G401.6 (cell line): Measurements from ENCODE around the gene SLA2.

Experiments used
- FAIRE-seq: peaks from 2 replicates; lab custom pipeline; 2012; peaks lifted over from hg19 to GRCh38; lab: Jason Lieb, UNC

Gene SLA2

GRCh38 chr20:36607586-36608387, 38.2 kb downstream of the SLA2 start:
- FAIRE-seq = no peak

DNA sequence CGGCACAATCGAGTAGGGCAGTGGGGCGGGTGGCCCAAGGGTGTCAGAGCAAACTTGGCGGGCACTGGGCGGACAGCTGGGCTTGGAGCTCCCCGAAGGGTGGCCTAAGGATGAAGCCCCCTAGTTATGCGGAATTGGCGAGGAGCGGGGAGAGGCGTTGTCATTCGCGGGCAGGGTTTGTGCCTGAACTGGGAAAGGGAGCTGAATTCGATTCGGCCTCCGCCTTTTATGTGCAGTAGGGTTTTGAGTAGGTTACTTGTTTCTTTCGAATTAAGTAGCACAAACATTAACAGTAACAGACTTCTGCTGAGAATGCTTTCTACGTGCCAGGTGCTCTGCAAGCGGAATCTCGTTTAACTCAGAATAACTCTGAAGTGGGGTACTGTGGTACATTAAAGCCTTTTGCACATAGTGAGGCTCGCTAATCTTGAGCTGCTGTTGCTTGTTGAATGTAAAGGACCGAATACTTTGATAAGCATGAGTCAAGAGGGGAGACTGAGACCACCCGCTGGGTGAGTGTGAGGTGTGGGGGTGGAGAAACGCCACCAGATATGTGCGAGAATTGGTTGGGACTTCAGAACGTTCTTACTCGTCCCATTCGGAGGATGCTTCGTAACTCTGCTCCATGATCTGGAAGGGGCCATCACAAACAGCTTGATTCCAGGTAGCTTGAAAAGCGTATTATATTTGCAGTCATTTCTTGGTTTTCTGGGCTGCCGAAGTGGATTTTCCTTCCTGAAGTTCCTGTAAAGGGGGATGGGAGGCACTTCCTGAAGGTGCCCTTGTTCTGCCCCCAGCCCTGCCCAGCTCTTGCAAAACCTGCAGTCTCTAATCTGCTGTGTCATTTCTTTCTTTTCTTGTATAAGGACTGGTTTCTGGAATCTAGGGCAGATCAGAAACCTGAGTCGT, 39.6 kb downstream of the SLA2 start:
- FAIRE-seq = no peak

DNA sequence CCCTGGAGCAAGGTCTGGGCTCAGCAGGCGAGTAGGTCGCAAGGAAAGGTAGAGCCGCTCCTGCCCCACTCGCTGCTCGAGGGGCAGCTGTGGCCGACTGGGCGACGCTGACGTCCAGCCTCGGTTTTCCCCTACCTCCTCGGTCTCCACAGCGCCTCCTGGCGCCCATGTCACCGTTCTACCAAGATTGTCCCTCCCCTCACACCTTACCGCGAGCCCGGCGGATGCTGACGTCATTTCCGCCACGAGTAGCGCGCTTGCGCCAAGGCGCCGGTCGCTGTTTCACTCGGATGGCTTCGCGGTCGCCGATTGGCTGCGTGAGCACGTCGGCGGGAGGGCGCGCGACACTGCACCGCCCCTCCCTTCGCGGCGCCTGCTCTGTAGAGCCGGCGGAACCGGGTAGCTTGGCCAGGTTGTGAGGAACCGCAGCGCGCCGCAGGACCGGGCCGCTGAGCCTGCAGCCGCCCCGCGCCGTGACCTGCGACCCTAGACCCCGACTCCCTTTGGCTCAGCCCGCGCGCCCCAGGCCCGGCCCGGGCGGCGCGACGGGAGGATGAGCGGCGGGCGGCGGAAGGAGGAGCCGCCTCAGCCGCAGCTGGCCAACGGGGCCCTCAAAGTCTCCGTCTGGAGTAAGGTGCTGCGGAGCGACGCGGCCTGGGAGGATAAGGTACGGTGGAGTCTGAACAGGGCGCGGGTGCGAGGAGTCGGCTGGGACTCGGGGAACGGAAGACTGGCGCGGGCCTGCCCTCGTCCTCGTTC, 40.4 kb downstream of the SLA2 start, which contains the start of gene RAB5IF:
TSS of gene RAB5IF (plus strand) at position 381 of the 759 bp plus-strand sequence. CDS start at position 554, 173 bp downstream.
- FAIRE-seq = peak; percentile 95

GRCh38 chr20:36604952-36605398, 41.0 kb downstream of the SLA2 start:
- FAIRE-seq = no peak

GRCh38 chr20:36601540-36601939, 44.5 kb downstream of the SLA2 start:
- no peak for FAIRE-seq

DNA sequence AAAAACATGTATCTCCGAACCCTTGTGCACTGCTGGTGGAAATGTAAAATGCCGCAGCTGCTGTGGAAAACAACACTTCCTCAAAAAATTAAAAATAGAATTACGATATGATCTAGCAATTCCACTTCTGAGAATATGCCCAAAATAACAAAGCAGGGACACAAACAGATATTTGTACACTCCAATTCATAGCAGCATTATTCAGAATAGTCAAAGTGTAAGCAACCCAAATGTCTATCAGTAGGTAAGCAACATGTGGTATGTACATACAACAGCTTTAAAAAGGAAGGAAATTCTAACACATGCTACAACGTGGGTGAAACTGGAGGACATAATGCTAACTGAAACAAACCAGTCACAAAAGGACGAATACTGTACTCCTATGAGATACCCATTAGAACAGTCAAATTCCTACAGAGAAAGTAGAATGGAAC, 46.1 kb downstream of the SLA2 start:
- FAIRE-seq = no peak

DNA sequence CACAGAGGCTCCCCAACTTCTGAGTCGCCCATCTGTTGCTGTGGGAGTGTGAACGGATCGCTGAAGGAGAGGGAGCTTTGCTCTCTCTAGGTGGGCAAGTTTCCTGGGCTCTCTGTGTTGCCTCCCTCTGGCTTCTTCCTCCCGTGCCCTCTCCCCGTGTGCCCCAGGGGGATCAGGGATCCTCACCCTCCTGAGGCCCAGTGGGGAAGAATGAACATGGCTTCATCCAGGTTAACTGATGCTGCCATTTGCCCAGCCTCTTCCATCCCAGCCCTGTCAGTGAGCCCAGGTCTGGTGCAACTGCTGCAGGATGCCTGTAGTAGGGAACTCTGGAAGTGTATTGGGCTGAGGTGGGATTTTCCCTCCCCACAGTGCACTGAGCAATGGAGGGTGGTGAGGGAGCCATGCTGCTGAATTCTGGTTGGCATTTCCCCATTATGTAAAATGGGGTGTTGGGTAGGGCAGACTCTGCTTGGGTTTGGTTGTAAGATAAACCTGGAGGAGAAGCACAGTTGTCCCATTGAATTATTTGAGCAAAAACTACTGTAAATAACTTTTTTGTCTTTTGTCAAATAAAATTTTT, 52.6 kb downstream of the SLA2 start:
- no peak for FAIRE-seq

DNA sequence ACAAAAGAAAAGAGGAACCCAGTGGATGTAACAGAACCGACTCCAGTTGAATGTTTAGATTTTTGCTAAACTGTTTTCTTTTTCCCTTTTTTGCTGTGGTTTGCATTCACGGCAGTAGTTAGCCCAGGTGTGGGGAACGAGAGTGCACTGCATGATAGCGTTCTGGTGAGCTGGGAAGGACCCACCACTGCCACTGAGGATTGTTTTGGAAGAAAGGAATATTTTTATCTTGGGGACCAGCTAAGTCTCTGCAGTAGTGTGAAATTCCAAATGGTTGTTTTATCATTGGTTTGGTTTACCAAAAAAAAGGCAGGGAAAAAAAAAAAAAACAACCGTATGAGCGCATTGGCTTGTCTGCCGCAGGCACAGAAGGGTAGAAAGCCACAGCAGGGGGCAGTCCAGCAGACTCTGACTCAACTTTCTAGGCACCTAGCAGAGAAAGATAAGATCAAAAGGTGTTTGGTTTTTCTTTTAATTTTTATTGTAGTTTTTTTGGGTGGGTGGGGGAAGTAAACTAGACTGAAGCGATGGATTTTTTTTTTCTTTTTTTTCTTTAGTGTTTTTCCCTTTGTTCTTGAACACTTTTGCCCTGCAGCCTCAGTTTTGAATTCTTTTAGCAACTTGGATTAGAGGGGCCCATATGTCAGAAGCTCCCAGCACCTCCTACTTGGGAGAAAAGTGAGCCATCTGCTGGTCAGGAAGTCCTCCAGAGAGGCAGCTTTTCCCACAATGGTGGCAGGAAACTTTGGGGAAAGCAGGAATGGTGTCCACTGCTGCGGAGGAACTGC, 53.9 kb downstream of the SLA2 start:
- FAIRE-seq = no peak

GRCh38 chr20:36591281-36591680, 54.7 kb downstream of the SLA2 start:
- FAIRE-seq = no peak

- FAIRE-seq = no peak
Observed at GRCh38 chr20:36587388-36588070, 58.5 kb downstream of the SLA2 start.

DNA sequence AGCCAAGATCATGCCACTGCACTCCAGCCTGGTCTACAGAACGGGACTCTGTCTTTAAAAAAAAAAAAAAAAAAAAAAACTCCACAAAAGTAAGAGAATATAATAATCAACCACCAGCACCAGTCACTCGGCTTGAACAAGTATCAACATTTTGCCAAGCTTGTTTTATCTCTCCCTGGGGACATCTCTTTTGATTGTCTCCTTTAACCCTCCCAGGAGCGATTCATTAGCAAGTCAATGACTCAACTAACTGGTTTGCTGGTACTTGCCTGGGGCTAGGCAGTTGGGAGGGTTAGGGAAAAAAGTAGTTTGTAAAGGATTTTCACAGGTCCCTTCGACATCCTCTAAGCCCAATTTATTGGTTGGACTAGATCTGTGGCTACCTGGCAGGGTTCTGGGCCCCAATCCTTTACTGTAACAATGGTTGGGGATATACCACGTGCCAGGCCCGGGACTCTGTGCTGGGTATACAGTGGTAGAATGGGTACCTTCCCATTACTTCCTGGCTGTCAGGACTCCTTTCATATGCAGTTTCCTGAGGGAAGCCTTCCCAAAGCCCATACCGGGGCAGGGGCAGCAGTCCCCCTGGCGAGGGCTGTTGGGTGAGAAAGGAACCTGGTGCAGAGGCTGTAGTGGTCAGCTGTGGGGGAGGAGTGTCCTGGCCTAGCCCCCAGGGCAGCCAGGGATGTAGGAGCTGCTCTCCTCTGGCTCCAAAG, 60.4 kb downstream of the SLA2 start:
- no peak for FAIRE-seq

- FAIRE-seq = no peak
Observed at GRCh38 chr20:36584018-36584481, 61.9 kb downstream of the SLA2 start.

- no peak for FAIRE-seq
Observed at GRCh38 chr20:36582821-36583220, 63.2 kb downstream of the SLA2 start.

DNA sequence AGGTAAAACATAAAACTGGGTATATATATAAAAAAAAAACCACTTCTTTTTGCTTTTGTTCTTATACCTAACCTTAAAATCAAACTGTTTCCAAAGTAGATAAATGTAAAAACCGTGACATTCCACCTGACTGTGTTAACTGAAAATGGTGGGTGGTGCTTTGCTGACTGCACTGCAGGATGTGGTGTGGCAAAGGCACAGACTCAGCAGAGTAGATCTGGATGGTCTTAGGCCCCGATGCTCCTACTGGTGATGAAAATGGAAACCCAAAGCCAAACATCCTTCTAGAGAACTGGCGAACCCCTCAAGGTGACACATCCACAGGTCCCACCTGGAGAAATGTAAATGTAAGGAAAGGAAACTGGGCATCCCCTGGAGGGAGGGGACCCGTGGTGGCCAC, 63.7 kb downstream of the SLA2 start:
- no peak for FAIRE-seq

DNA sequence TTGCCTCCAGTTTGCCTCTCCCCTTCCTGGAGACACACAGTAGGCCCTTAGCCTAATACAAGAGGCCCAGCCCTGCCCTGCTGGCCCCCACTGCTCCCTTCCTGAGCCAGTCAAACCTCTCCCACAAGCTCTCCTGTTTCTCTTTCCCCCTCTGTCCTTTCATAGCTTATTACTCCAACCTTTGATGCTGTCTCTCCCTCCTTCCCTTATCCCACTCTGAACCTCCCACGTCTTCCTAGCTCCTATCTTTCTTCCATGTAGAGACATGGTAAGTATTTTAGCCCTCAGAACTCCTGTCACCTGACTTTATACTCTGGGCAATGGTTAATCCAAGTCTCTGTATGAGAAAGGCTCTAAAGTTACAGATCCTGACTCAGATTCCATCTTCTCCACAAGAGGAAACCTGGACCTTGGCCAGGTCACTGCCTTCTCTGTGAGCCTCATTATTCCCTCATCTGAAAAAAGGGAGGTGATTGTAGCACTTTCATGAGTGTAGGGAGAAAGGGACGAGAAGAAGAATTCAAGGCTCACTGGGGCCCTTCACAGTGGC, 65.9 kb downstream of the SLA2 start:
- FAIRE-seq = no peak

GRCh38 chr20:36578356-36579041, 67.5 kb downstream of the SLA2 start:
- FAIRE-seq = no peak

DNA sequence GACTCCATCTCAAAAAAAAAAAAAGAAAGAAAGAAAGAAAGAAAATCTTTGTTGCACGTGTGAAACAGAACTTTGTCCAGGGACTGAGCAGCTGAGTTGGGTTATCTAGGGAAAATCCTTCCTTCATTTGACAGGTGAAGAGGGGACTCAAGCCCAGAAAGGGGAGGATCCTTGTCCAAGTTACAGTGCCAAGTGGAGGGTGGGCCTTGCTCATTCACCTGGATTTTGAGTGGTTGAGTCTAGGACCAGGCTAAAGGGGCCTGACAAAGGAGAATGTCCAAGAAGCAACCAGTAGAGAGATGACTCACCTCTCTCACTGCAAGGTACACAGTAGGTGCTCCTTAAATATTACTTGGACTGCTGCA, 69.9 kb downstream of the SLA2 start:
- no peak for FAIRE-seq

- no peak for FAIRE-seq
Observed at GRCh38 chr20:36574366-36575135, 71.4 kb downstream of the SLA2 start.
